ENCODE results near the gene MRPL44. TPM values are rescaled to one million over a fixed set of nuclear protein-coding genes. Genes with fewer than 3 reads are reported as not detected.

Gene MRPL44
- total RNA-seq, 1 experiment from 2014 or later, result 24.8 TPM

DNA sequence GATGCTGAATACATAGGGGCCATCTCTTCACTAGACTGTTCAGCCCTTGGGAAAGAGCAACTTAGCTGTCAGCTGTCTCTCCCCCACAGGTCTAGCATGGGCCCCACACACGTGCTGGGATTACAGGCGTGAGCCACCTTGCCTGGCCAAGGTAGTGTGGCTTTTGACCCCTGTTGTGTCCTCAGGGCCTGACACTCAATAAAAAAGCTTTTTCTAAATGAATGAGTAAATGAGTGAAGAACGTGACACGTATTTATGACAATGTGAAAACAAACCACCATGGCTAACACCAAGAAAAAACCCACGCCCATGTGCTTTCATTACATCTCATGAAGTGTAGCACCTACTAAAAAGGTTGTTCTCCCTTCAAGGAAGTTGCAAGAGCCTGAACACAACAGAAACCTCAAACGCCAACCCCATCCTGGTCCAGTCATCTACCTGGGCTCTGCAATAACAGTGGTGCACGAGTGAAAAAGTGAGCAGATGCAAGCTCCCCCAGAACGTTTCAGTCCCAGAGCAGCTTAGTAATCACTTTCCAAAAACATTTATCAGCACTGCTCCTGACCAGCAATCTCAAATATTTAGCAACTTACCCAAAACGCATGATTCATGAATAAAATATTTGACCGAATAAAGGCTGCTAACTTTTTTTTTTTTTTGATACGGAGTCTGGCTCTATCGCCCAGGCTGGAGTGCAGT lies 15.5 kb upstream of the MRPL44 start:
- peaks cover 11% of the 10 kb centered on the region; the same call in 1 of the 2 replicates for H3K36me3 ChIP-seq (ENCODE audit: low read depth, low read length)
- H3K4me1 ChIP-seq (ENCODE audit: insufficient read depth, low read length), result peaks cover 28% of the 10 kb centered on the region
- H3K4me3 ChIP-seq (ENCODE audit: low read length), result peak overlapping the region; percentile 44
- DNase-seq (peak; percentile 82), ATAC-seq (peak; percentile 12)
- ChIA-PET CTCF (interaction anchor here (0.7 kb wide), 1 partner anchor 80 kb away, joined by 8 read pairs; no protein-coding TSS in a partner anchor), POLR2A (ENCODE audit: unreplicated experiment) (interaction anchor here (0.6 kb wide), 1 partner anchor 119 kb away, joined by 4 read pairs; no protein-coding TSS in a partner anchor)
- H3K9ac ChIP-seq (ENCODE audit: low read length), result no peak overlapping the region; the same call in 1 of the 2 replicates
- no peaks in the 10 kb centered on the region for H3K9me3 ChIP-seq (ENCODE audit: low read length)
- H3K27ac ChIP-seq (ENCODE audit: low read length), result peak overlapping the region; percentile 67
- peaks cover 90% of the 10 kb centered on the region for H3K79me2 ChIP-seq (ENCODE audit: low read length)
- TF ChIP-seq EZH2phosphoT487 (IDR thresholded peaks at IDR 0.05; ENCODE audit: borderline replicate concordance, low read length), result no peak
- TF ChIP-seq CTCF (conservative IDR thresholded peaks at IDR 0.05; ENCODE audit: low read depth, low read length), result no peak
- no peak for TF ChIP-seq EZH2 (IDR thresholded peaks at IDR 0.05; ENCODE audit: low read length, unreplicated experiment)
- H4K20me1 ChIP-seq (ENCODE audit: low read length), result 0 out of 2 replicates have a peak, but pooled peaks cover 10% of the 10 kb centered on the region
- intact Hi-C loops (cut with micrococcal nuclease), result loop anchor here (5.0 to 10.0 kb wide), 2 partner anchors 44 to 107 kb away; partner anchors contain the start of gene AP1S3
- peak overlapping the region; percentile 76 for H3K4me2 ChIP-seq (ENCODE audit: low read length)
- no peaks in the 10 kb centered on the region for H3K9me2 ChIP-seq (replicated peaks; ENCODE audit: low read length)
- H3F3A ChIP-seq (ENCODE audit: low read length, unreplicated experiment), result peaks cover 4% of the 10 kb centered on the region
- no TSS peak for BruUV-seq (replicated peaks)
- H3K27me3 ChIP-seq (ENCODE audit: low read length), result no peaks in the 10 kb centered on the region
- H2AFZ ChIP-seq (ENCODE audit: low read length), result 0 out of 2 replicates have a peak overlapping the region, but pooled peaks have one; percentile 57

DNA sequence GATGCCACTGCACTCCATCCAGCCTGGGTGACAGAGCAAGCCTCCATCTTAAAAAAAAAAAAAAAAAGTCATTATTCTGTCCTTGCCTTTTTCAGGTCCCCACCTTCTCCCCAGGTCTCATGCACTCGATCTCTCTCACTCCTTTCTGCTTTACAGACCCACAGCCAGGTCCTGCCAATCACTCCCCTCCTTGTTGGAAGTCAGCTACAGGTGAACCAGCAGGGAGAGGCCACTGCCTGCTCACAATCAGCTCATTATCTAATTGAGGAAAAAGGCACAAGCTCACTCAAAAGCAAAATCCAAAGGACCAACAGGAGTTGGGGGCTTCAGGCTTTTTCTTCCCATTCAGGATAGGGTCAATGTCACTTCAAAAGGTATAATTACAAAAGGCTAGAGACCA lies 14.1 kb upstream of the MRPL44 start:
- Histone ChIP-seq H3K27ac (ENCODE audit: low read length) (peak overlapping the region; percentile 75), H3K4me2 (ENCODE audit: low read length) (peak overlapping the region; percentile 88), H3K79me2 (ENCODE audit: low read length) (peaks cover 76% of the 10 kb centered on the region), H3K27me3 (ENCODE audit: low read length) (no peaks in the 10 kb centered on the region), H2AFZ (ENCODE audit: low read length) (0 out of 2 replicates have a peak overlapping the region, but pooled peaks have one; percentile 90), H3F3A (ENCODE audit: low read length, unreplicated experiment) (peaks cover 4% of the 10 kb centered on the region), H3K9me3 (ENCODE audit: low read length) (no peaks in the 10 kb centered on the region), H3K4me3 (ENCODE audit: low read length) (peak overlapping the region; percentile 92), H3K9me2 (replicated peaks; ENCODE audit: low read length) (no peaks in the 10 kb centered on the region), H3K9ac (ENCODE audit: low read length) (peak overlapping the region; percentile 22), H3K36me3 (ENCODE audit: low read depth, low read length) (peaks cover 11% of the 10 kb centered on the region; the same call in 1 of the 2 replicates), H4K20me1 (ENCODE audit: low read length) (0 out of 2 replicates have a peak, but pooled peaks cover 6% of the 10 kb centered on the region), H3K4me1 (ENCODE audit: insufficient read depth, low read length) (peaks cover 23% of the 10 kb centered on the region)
- DNase-seq, result no peak
- ATAC-seq, result no peak
- CTCF ChIA-PET, result interaction anchor here (0.5 to 1.4 kb wide), 2 partner anchors 19 to 82 kb away, joined by 3 read pairs; no protein-coding TSS in a partner anchor
- intact Hi-C loops (cut with micrococcal nuclease), result loop anchor here (5.0 to 10.0 kb wide), 2 partner anchors 46 to 108 kb away; partner anchors contain the start of gene AP1S3
- TF ChIP-seq CTCF (conservative IDR thresholded peaks at IDR 0.05; ENCODE audit: low read depth, low read length) (no peak), EZH2 (IDR thresholded peaks at IDR 0.05; ENCODE audit: low read length, unreplicated experiment) (no peak), EZH2phosphoT487 (IDR thresholded peaks at IDR 0.05; ENCODE audit: borderline replicate concordance, low read length) (no peak)
- POLR2A ChIA-PET (ENCODE audit: unreplicated experiment), result interaction anchor here (0.6 to 0.7 kb wide), 2 partner anchors 82 to 104 kb away, joined by 4 read pairs; no protein-coding TSS in a partner anchor
- no TSS peak for BruUV-seq (replicated peaks)
